NOMO-1 (cell line): Measurements from ENCODE around the gene MAP2K5.

ENCODE experiments used
- DNase-seq, 2 experiments: peaks; one replicate each; lab custom pipeline; 2025; ENCODE audit not compliant: unreplicated experiment in 2 of 2; lab: John Stamatoyannopoulos, UW

The MAP2K5 gene

DNA sequence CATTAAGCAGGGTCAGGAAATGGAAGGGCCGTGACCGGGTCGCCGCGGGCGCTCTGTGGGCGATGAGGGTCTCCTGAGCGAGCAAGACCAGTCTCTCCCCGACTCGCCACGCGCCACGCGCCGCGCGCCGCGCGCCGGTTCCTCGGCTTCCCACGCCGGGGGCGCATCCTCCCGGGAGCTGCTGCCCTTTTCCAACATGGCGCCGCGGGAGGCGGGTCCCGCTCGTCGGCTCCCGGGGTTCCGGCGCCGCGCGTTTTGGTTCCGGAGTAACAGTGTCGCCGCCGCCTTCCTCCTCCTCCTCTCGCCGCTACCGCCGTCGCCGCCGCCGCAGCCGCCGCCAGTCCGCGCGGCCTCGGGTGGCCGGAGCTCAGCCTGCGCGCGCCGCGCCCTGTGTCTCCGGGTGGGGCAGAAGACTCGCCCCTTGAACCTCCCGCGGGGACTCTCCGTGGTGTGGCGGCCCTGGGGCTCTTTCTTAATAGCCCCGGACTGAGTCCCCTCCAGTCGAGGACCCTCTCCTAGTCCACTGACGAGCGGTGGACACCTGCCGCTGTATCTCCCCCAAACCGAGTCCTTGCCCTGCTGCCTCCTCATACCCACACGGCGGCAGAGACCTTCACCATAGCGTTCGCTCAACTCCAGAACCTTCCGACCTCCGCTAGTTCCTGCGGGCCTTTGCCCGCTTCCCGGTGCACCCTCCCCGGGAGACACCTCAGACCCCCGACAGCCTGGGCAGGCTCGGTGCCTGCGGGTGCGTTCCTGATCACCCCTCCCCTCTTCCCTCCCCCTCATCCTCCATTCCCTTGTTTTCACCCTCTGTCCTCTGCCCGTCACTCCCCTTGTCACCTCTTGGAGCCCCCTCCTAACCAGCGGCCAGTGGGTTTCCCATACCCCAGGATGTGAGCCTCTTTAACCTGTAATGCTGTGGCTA, at the start of gene MAP2K5:
Gene MAP2K5, plus strand, starts transcription at position 284 of the 928 bp plus-strand sequence. Its CDS starts 633 bp downstream, at position 917.
- DNase-seq = peak; percentile 68 to 70

DNA sequence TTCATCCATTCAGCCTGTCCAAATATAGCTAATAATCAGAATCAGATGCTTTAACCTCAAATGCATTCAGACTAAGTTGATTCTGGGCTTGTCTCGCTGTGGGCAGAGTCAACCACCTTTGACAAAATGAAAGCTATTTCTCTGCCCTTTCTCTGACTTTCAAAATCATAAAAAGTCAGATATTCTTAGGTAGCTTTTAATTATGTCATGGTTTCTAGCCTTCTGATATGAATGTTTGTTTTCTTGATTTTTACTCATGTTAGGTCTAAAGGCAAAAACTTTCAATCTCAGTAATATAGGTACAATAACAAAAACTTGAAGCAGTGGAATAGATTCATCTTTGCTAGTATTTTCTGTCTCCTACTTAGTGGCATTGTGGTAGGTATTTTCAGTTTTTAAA, 46.9 kb upstream of the MAP2K5 start:
- DNase-seq = no peak

DNA sequence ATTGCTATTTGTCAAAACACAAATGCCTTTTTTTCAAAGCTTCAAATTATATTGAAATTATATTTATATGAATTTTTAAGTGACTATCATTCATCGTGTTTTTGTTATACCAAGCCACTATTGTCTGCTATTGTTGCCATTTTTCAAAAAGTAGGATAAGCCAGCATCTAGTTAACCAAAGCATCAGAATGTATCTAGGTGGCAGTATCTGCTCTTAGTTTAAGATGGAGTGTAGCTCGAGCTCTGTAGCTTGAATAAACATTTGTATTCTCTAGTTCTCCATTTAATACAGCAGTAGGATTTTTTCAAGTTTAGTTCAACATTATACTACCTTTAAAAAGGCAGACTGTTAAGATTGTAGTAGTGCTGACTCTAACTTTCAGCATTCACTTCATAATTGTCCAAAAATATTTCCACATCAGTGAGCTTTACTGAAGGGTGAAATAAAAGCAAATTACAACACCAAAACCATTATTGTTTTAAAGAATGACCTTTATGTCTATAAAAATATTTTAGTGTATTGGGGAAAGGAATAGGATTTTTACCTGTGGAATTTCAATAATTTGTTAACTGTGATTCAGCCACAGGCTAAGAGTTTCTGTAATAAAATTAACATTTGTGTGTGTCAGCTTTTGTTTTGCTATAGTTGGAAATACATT, 41.2 kb upstream of the MAP2K5 start:
- peak; percentile 42 to 66 for DNase-seq

DNA sequence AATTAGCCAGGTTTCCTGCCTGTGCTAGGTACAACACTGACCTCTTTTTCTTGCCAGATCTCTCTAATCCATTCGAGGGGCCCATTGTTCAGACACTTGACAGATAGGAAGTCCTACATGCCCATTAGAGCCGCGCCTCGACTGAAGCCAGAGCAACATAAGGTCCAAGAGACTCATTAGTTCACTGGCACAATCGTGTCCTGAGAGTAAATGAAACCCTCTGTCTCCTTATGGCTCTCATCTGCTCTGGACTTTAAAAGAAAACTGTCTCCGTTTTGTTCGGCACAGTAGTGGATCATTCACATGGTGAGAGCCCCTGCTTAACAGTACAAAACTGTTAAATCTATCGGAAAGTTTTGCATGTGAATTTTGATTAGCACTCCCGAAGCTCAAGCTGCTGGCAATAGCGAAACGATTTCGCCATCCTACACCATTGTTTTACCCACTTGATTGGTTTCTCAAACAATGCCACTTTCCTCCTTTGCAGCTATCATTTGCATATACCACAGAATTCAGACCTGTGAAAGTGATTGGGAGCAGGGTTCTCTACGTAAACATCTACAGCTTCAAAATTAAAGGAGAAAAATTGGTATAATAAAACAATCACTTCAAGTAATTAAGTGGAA, 40.6 kb upstream of the MAP2K5 start:
- peak in 1 of 2 experiments; percentile 39 for DNase-seq

DNA sequence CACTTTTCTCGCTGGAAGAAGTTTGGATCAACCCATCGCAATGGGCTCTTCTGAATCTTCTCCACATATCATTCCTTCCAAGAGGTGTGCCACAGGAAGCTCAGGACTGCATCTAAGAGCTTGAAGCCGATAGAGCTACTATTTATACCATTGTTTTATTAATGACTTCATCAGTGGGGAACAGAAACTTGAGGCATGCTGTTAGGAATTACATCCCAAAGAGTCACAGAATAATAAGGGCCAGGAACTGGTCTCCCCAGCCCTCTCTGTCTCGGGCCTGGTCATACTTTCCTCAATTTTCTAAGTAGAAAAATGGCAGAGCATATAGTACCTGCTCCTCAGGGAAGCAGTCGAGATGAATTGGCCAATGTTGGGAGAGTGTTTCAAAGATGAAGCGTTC, 38.4 kb upstream of the MAP2K5 start:
- no peak for DNase-seq

DNA sequence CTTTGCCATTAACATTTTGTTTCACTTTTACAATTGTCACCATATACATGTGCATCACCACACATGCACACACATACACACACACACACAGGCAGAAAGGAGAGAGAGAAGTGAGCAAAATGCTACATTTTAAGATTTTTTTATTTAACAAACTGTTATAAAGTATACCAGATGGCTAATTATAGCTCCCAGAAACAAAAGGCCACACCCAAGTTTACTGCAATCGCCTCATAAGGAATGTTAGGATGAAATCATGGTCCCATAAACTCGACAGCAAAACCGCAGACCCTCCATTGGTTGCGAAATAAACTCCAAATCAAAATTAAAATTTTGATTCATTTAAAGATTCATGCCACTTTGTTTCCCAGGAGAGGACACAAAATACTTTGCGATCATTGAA, 37.7 kb upstream of the MAP2K5 start:
- DNase-seq = no peak

DNA sequence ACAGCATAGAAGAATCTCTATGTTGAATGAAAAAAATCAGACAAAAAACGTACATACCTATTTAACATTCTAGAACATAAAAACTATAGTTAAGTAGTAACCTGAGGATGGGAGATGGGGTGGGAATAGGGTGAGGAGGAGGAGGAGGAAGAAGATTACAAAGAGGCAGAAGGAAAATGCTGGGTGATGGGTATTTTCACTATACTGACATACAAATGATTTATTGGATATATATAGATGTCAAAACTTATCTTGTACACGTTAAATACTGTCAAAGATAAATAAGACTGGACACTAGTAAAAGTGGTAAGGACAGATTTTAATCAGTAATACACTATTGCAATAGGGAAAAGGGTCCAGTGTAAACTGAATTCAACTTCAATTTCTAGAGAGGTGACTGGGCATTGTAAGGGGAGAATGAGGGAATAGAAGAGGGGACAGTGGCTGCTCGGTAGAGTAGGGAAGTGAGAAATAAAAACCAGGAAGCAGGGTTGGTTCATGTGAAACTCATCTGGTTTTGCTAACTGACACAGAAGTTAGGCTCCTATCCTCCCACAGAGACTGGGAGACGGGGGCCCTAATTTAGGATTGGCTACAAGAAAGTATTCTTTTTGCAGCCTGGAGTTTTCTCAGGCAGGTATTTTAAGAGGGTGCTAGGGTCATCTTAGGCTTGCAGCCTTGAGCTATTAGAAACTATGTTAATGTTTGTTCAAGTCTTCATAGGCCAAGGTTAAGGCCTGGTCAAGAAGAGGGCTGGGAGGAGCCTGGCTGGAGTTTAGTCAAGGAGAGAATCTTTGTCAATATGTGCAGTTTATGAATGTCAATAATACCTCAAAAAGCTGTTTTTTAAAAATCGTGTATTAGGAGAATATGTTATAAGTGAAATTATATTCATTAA, 36.6 kb upstream of the MAP2K5 start:
- peak; percentile 47 to 80 for DNase-seq

DNA sequence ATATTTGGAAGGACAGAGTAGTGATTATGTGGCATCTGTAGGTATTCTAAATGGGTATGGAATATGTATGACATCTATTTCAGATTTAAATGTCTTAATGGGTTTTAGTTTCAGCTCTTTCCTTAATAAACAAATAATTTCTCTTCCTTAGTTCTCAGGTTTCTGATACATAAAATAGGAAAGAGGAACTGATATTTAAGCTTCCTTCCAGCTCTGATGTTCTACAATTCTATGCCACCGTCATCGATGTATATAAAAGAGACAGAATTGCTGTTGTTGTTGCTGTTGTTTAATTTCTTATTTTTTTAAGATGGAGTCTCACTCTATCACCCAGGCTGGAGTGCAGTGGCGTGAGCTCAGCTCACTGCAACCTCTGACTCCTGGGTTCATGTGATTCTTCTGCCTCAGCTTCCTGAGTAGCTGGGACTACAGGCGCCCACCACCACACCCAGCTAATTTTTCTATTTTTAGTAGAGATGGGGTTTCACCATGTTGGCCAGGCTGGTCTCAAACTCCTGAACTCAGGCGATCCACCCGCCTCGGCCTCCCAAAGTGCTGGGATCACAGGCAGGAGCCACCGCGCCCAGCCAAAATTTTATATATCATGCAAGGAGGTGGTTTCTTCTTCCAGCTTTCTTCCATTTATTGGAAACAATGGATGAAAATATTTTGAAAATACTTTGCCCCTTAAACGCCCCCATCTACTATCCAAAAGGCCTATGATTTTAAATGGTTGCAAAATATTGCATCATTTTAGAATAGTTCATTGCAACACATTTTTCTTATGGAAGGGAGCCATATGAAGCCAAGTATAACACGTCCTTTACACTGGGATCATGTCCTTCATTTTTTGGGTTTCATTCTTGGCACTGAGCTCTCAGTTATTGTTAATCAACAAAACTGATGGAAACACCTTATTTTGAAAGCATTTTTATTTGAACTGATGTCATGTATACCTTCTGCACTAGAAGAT, 35.4 kb upstream of the MAP2K5 start:
- DNase-seq = peak in 1 of 2 experiments; percentile 61

DNA sequence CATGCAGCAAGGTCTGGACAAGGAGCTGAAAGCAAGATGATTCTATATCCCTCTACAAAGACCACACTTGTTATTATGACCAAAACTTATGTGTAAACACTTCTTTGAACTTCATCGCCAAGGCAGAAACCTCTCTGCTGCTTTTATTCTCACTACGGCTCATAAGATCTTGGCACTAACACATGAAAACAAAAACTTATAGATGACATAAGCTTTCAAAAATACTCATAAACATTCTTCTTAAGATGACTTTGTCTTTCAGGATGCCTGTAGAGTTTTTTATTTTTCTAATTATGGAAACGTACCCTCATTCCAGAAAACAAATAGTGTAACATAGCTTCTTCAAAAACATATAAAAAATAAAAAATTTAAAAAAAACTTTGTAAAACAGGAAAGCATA, 34.1 kb upstream of the MAP2K5 start:
- no peak for DNase-seq

DNA sequence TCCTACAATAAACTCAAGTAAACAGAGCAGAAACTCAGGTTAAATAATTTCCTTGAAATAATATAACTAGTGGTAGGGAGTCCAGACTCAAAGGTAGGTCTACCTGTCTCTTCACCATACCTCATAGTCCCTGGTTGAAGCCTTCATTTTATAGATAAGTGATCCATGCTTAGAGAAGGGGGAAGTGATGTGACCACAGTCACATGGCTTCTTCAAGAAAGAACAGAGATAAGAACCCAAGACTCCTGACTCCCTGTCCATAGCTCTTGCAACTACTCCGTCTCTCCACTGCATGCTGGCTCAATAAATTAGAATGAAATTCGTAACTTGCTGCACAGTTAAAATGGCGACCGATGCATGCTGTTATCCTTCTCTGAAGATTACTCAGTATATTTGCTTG, 32.6 kb upstream of the MAP2K5 start:
- DNase-seq = no peak

DNA sequence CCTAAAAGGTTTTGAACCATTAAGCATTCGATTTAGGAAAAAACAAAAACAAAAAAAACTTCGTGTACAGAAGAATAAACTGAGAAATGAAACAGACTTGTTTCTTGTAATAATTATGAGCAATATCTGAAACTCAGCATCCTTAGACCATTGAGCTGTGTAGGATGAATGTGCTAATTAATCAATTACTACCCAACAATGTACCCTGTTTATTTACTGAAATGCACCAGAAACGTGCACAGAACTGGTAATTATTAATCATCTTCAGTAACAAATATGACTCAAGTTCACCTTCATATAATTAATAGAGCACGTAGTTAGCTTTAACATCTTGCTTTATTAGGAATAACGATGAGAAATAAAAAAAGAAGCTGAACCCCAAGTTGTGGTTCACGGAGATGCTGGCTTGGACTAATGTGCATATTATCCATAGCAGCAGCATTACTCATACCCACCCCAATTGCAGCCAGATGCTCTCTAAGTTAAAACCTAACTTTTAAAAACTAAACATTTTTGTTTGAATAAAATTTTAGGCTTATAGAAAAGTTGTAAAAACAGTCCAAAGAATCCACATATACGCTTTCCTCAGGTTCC, 31.8 kb upstream of the MAP2K5 start:
- no peak for DNase-seq

DNA sequence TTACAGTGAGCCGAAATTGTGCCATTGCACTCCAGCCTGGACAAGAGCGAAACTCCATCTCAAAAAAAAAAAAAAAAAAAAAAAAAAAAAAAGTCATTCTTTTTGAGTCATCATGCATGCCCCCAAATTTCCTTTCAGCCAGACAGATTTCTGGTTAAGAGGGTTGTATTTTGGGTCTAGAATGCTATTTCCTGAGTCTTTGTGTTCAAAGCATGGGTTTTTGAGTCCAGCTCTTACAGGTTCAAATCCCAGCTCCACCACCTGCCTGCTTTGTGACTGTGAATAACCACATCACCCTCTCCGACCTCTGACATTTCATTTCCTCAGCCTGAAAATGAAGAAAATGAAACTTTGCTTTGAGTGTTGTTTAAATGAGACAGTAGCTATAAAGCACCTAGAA, 30.9 kb upstream of the MAP2K5 start:
- no peak for DNase-seq

DNA sequence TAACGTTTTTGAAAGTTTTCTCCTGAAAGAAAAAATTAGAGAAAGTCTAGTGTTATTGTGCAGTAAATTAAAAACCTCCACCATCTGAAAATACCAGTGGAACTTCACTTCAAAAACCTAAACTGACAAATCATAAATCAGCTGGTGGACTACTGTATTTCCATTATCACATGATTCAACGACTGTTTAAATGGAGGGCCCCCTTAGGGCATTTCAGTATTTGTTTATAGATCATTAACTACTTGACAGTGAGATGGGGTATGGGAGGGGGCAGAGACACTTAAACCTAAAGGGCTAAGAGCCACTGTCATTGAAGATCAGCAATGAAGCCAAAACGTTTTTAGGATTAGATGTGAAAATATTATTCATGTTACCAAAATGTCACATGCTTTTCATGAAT, 30.4 kb upstream of the MAP2K5 start:
- no peak for DNase-seq

DNA sequence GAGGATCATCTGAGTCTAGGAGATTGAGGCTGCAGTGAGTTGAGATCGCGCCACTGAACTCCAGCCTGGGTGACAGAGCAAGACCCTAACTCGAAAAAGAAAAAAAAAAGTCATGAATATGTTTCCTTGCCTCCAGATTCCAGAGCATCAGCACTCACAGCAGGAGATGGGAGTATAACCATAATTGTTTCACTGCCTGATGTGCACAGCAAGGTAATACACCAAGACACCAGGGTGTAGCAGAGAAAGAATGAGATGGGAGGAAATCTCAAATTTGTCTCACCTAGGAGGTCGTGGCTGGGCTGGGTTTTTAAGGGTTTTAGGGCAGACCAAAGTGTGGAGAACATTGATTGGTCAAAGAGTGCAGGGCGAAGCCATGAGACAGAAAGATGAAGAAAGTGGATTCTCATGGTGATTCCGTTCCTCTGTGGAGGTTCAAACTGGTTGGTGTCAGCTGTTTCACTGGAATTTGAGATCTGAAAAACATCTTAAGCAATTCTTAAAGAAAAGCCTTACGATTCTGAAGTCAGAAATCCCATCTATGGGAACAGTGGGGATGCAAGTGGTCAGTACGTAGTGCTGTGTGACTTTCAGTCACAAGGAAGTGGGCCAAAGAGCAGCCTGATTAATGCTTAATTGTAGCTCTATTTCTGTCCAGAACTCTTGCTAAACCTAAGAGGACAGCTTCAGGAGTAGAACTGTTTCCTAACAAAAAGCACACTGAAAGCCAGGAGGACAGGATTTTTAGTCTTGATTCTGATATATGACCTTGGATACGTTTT, 29.4 kb upstream of the MAP2K5 start:
- no peak for DNase-seq

DNA sequence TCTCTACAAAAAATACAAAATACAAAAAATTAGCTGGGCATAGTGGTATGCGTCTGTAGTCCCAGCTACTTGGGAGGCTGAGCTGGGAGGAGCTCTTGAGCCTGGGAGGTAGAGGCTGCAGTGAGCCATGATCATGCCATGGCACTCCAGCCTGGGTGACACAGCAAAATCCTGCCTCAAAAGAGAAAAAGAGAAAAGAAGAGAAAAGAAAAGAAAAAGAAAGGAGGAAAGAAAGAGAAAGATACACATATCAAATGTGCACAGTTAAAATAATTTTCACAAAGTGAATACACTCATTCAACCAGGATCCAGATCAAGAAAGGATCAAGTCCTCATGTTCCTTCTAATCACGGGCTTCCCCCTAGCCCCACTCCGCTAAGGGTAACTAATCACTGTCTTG, 27.4 kb upstream of the MAP2K5 start:
- no peak for DNase-seq

DNA sequence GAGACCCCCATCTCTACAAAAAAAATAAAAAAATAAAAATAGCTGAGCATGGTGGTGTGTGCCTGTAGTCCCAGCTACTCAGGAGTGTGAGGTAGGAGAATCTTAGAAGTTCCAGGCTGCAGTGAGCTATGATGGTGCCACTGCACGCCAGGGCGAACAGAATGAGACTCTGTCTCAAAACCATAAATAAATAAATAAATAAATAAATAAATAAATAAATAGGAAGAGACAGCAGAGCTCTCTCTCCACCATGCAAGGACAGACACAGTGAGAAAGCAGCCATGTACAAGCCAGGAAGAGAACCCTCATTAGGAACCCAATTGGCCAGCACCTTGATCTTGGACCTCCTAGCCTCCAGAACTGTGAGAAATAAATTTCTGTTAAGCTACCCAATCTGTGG, 26.9 kb upstream of the MAP2K5 start:
- DNase-seq = no peak

DNA sequence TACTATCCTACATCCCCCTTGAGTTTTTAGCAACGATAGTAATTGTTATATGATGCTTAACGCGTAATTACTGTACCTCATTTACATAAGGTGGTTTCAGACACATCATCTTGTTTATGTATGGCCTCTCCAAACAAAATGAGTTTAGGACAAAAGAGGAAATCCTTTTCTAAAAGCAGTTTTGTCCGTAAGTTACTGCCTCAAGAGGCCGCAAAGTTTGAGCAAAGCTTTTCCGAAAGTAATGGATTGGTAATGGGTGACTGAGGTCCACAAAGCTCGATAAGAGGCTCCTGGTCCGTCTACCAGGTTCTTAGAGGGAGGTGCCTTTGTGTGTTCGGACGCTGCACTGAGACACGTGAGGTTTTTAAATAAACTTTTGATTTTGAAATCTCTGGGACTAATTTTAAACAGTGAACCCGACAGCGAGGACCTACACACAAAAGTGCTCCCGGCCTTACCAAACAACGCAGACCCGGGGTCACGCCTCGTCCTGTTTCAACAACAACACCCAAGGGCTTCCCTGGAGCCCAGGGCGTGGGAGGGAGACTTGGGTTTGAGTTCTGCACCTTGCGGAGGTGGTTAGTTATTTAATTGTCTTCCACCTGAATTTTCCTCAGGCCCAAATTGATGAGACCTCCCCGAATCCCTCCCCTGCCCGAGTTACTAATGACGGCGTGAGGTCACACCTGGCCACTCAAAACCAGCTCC, 22.0 kb upstream of the MAP2K5 start:
- DNase-seq = peak; percentile 40 to 69
